HEK293 (cell line): Measurements from ENCODE around the gene NRGN.

Experiments
- CTCF ChIA-PET: fragments of 350-600 bp; formaldehyde crosslinking; extraction: SDS; loops from one replicate; lab custom pipeline; 2021; ENCODE audit warnings: antibody characterized with exemption; lab: Yijun Ruan, JAX
- POLR2A ChIA-PET: fragments of 300-600 bp; formaldehyde crosslinking; extraction: SDS; loops from one replicate; lab custom pipeline; 2020; ENCODE audit warnings: antibody characterized with exemption, inconsistent platforms; lab: Yijun Ruan, JAX
- H3K27ac ChIP-seq: fragments of 200-500 bp; sonication (Bioruptor generic); 2 replicates; pipeline ENCODE4 v1.5.1; 2014; ENCODE audit warnings: low read depth, low read length, control low read depth, inconsistent platforms; ENCODE audit errors: extremely low read depth
- H3K36me3 ChIP-seq, 2 experiments: fragments of 200-500 bp in 1 of 2; sonication (Bioruptor generic) in 1 of 2; 1 replicate in 1 of 2; 2 replicates in 1 of 2; pipeline ENCODE4 v1.5.1; 2014 to 2017; ENCODE audit warnings: inconsistent platforms in 2 of 2, low read length in 2 of 2; ENCODE audit not compliant: control insufficient read depth in 2 of 2, insufficient read depth in 1 of 2
- H3K4me1 ChIP-seq: fragments of 200-500 bp; sonication (Bioruptor generic); 2 replicates; pipeline ENCODE4 v1.5.1; 2014; ENCODE audit warnings: mild to moderate bottlenecking, low read length, inconsistent platforms; ENCODE audit not compliant: control insufficient read depth, insufficient read depth
- H3K4me3 ChIP-seq: 2 replicates; pipeline ENCODE4 v1.5.1; 2011; ENCODE audit warnings: low read depth, mild to moderate bottlenecking, control low read depth, low read length, moderate library complexity
- H3K9me3 ChIP-seq: fragments of 200-500 bp; sonication (Bioruptor generic); 2 replicates; pipeline ENCODE4 v1.5.1; 2014; ENCODE audit warnings: low read depth, low read length, inconsistent platforms; ENCODE audit not compliant: control insufficient read depth, insufficient read depth
- GLI2 ChIP-seq: fragments of 450-650 bp; formaldehyde crosslinking; IDR thresholded peaks from 2 replicates; pipeline ENCODE4; 2017; ENCODE audit warnings: missing biosample characterization, missing genetic modification characterization, low read depth, borderline replicate concordance
- HOXD13 ChIP-seq: sonication (generic); formaldehyde crosslinking; IDR thresholded peaks from 2 replicates; pipeline ENCODE4 v1.8.0; 2022; ENCODE audit warnings: missing genetic modification reagents, borderline replicate concordance
- PRDM1 ChIP-seq: fragments of 450-650 bp; formaldehyde crosslinking; IDR thresholded peaks from 2 replicates; pipeline ENCODE4; 2016; ENCODE audit warnings: missing biosample characterization, missing genetic modification characterization
- RBAK ChIP-seq: fragments of 450-650 bp; formaldehyde crosslinking; IDR thresholded peaks from 2 replicates; pipeline ENCODE4 v1.5.1; 2016; ENCODE audit warnings: missing biosample characterization, missing genetic modification characterization
- SP2 ChIP-seq: fragments of 450-650 bp; formaldehyde crosslinking; IDR thresholded peaks from 2 replicates; pipeline ENCODE4 v1.5.1; 2016; ENCODE audit warnings: missing biosample characterization, missing genetic modification characterization
- WT1 ChIP-seq: fragments of 450-650 bp; formaldehyde crosslinking; IDR thresholded peaks from 2 replicates; pipeline ENCODE4 v1.5.1; 2016; ENCODE audit warnings: missing biosample characterization, missing genetic modification characterization
- ZBTB17 ChIP-seq: fragments of 450-650 bp; formaldehyde crosslinking; IDR thresholded peaks from 2 replicates; pipeline ENCODE4 v1.5.1; 2016; ENCODE audit warnings: missing biosample characterization, missing genetic modification characterization
- ZFP41 ChIP-seq: fragments of 450-650 bp; formaldehyde crosslinking; IDR thresholded peaks from 2 replicates; pipeline ENCODE4 v1.5.1; 2016; ENCODE audit warnings: missing biosample characterization, missing genetic modification characterization, borderline replicate concordance
- ZNF10 ChIP-seq: fragments of 450-650 bp; formaldehyde crosslinking; IDR thresholded peaks from 2 replicates; pipeline ENCODE4 v1.5.1; 2017; ENCODE audit warnings: missing biosample characterization, missing genetic modification characterization
- ZNF121 ChIP-seq: fragments of 450-650 bp; formaldehyde crosslinking; IDR thresholded peaks from 2 replicates; pipeline ENCODE4 v1.5.1; 2016; ENCODE audit warnings: missing biosample characterization, missing genetic modification characterization
- ZNF16 ChIP-seq: fragments of 450-650 bp; formaldehyde crosslinking; IDR thresholded peaks from 2 replicates; pipeline ENCODE4 v1.5.1; 2016; ENCODE audit warnings: low read depth, missing biosample characterization, missing genetic modification characterization
- ZNF292 ChIP-seq: fragments of 450-650 bp; formaldehyde crosslinking; IDR thresholded peaks from 2 replicates; pipeline ENCODE4 v1.5.1; 2016; ENCODE audit warnings: low read depth, missing biosample characterization, missing genetic modification characterization, borderline replicate concordance
- ZNF354C ChIP-seq: fragments of 450-650 bp; formaldehyde crosslinking; IDR thresholded peaks from 2 replicates; pipeline ENCODE4 v1.5.1; 2016; ENCODE audit warnings: missing biosample characterization, missing genetic modification characterization, low read depth, borderline replicate concordance
- ZNF394 ChIP-seq: fragments of 450-650 bp; formaldehyde crosslinking; IDR thresholded peaks from 2 replicates; pipeline ENCODE4 v1.5.1; 2016; ENCODE audit warnings: missing biosample characterization, missing genetic modification characterization, mild to moderate bottlenecking, moderate library complexity, borderline replicate concordance
- ZNF48 ChIP-seq: fragments of 450-650 bp; formaldehyde crosslinking; IDR thresholded peaks from 2 replicates; pipeline ENCODE4 v1.5.1; 2016; ENCODE audit warnings: missing biosample characterization, missing genetic modification characterization
- ZNF514 ChIP-seq: fragments of 450-650 bp; formaldehyde crosslinking; IDR thresholded peaks from 2 replicates; pipeline ENCODE4 v1.5.1; 2016; ENCODE audit warnings: missing biosample characterization, missing genetic modification characterization
- ZNF544 ChIP-seq: fragments of 450-650 bp; formaldehyde crosslinking; IDR thresholded peaks from 2 replicates; pipeline ENCODE4 v1.5.0; 2017; ENCODE audit warnings: missing biosample characterization, missing genetic modification characterization
- ZNF548 ChIP-seq: fragments of 450-650 bp; formaldehyde crosslinking; IDR thresholded peaks from 2 replicates; pipeline ENCODE4 v1.5.1; 2016; ENCODE audit warnings: missing biosample characterization, missing genetic modification characterization
- ZNF571 ChIP-seq: fragments of 450-650 bp; formaldehyde crosslinking; IDR thresholded peaks from 2 replicates; pipeline ENCODE4 v1.5.0; 2017; ENCODE audit warnings: missing biosample characterization, missing genetic modification characterization
- ZNF629 ChIP-seq: fragments of 450-650 bp; formaldehyde crosslinking; IDR thresholded peaks from 2 replicates; pipeline ENCODE4 v1.5.1; 2017; ENCODE audit warnings: missing biosample characterization, missing genetic modification characterization
- ZNF791 ChIP-seq: fragments of 450-650 bp; formaldehyde crosslinking; IDR thresholded peaks from 2 replicates; pipeline ENCODE4 v1.5.1; 2016; ENCODE audit warnings: missing biosample characterization, missing genetic modification characterization
- ZNF792 ChIP-seq: fragments of 450-650 bp; formaldehyde crosslinking; IDR thresholded peaks from 2 replicates; pipeline ENCODE4 v1.5.1; 2016; ENCODE audit warnings: missing biosample characterization, missing genetic modification characterization
- TF ChIP-seq, protein P1 (sequence below): fragments of 450-650 bp; formaldehyde crosslinking; conservative IDR thresholded peaks from 2 replicates; pipeline ENCODE4 v1.5.1; 2016; ENCODE audit warnings: low read depth, missing biosample characterization, missing genetic modification characterization
- TF ChIP-seq, protein P2 (sequence below): fragments of 450-650 bp; formaldehyde crosslinking; IDR thresholded peaks from 2 replicates; pipeline ENCODE4 v1.5.1; 2016; ENCODE audit warnings: missing biosample characterization, missing genetic modification characterization
- TF ChIP-seq, protein P3 (sequence below): fragments of 450-650 bp; formaldehyde crosslinking; IDR thresholded peaks from 2 replicates; pipeline ENCODE4 v1.5.1; 2016; ENCODE audit warnings: missing biosample characterization, missing genetic modification characterization
- TF ChIP-seq, protein P4 (sequence below): fragments of 450-650 bp; formaldehyde crosslinking; IDR thresholded peaks from 2 replicates; pipeline ENCODE4 v1.5.1; 2016; ENCODE audit warnings: missing biosample characterization, missing genetic modification characterization
- TF ChIP-seq, protein P5 (sequence below): fragments of 450-650 bp; formaldehyde crosslinking; IDR thresholded peaks from 2 replicates; pipeline ENCODE4 v1.5.1; 2017; ENCODE audit warnings: missing biosample characterization, missing genetic modification characterization

Gene NRGN

DNA sequence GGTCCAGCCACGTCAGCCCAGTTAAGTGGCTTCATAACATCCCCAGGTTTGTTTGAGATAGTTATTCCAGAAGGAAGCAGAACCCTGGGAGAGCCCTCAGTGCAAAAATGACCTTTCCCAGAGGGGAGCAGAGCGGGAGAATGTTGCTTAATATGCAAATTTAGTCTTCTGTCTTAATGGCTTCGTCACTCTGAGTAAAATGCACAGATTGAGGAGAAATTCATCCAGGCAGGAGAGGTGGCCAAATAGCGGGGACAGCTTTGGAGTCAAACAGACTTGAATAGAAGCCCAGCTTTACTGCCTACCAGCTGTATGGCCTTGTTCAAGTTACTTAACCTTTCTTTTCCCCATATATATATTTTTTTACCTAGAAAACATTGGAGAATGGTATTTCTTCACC is 12.3 kb upstream of the NRGN start:
- H3K27ac ChIP-seq = no peak overlapping the region
- no peaks in the 10 kb centered on the region for H3K9me3 ChIP-seq
- TF ChIP-seq ZNF548 (tag by site-specific recombination) (no peak), ZNF544 (tag by site-specific recombination) (no peak), ZNF394 (tag by site-specific recombination) (no peak), WT1 (tag by site-specific recombination) (no peak), ZFP41 (tag by site-specific recombination) (no peak), ZNF791 (tag by site-specific recombination) (no peak), ZNF792 (tag by site-specific recombination) (no peak), PRDM1 (tag by site-specific recombination) (no peak), ZNF629 (tag by site-specific recombination) (no peak), ZNF10 (tag by site-specific recombination) (no peak), ZNF514 (tag by site-specific recombination) (no peak), ZNF48 (tag by site-specific recombination) (no peak), ZNF121 (no peak), HOXD13 (no peak), ZNF571 (tag by site-specific recombination) (no peak), ZNF292 (tag by site-specific recombination) (no peak), GLI2 (tag by site-specific recombination) (no peak), ZNF16 (tag by site-specific recombination) (no peak)
- TF ChIP-seq, protein P1, sequence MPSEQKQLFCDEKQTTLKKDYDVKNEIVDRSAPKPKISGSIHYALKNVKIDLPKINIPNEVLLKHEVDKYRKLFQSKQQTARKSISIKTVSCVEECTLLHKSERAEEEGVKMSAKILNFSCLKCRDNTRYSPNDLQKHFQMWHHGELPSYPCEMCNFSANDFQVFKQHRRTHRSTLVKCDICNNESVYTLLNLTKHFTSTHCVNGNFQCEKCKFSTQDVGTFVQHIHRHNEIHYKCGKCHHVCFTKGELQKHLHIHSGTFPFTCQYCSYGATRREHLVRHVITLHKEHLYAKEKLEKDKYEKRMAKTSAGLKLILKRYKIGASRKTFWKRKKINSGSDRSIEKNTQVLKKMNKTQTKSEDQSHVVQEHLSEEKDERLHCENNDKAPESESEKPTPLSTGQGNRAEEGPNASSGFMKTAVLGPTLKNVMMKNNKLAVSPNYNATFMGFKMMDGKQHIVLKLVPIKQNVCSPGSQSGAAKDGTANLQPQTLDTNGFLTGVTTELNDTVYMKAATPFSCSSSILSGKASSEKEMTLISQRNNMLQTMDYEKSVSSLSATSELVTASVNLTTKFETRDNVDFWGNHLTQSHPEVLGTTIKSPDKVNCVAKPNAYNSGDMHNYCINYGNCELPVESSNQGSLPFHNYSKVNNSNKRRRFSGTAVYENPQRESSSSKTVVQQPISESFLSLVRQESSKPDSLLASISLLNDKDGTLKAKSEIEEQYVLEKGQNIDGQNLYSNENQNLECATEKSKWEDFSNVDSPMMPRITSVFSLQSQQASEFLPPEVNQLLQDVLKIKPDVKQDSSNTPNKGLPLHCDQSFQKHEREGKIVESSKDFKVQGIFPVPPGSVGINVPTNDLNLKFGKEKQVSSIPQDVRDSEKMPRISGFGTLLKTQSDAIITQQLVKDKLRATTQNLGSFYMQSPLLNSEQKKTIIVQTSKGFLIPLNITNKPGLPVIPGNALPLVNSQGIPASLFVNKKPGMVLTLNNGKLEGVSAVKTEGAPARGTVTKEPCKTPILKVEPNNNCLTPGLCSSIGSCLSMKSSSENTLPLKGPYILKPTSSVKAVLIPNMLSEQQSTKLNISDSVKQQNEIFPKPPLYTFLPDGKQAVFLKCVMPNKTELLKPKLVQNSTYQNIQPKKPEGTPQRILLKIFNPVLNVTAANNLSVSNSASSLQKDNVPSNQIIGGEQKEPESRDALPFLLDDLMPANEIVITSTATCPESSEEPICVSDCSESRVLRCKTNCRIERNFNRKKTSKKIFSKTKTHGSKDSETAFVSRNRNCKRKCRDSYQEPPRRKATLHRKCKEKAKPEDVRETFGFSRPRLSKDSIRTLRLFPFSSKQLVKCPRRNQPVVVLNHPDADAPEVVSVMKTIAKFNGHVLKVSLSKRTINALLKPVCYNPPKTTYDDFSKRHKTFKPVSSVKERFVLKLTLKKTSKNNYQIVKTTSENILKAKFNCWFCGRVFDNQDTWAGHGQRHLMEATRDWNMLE (tag by site-specific recombination) = no peak
- TF ChIP-seq, protein P2, sequence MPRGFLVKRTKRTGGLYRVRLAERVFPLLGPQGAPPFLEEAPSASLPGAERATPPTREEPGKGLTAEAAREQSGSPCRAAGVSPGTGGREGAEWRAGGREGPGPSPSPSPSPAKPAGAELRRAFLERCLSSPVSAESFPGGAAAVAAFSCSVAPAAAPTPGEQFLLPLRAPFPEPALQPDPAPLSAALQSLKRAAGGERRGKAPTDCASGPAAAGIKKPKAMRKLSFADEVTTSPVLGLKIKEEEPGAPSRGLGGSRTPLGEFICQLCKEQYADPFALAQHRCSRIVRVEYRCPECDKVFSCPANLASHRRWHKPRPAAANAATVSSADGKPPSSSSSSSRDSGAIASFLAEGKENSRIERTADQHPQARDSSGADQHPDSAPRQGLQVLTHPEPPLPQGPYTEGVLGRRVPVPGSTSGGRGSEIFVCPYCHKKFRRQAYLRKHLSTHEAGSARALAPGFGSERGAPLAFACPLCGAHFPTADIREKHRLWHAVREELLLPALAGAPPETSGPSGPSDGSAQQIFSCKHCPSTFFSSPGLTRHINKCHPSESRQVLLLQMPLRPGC = no peak
- no peak overlapping the region for H3K4me3 ChIP-seq
- no peaks in the 10 kb centered on the region for H3K36me3 ChIP-seq
- peaks cover 3% of the 10 kb centered on the region; the same call in 1 of the 2 replicates for H3K4me1 ChIP-seq
- POLR2A ChIA-PET = no interaction called here
- CTCF ChIA-PET = no interaction called here

DNA sequence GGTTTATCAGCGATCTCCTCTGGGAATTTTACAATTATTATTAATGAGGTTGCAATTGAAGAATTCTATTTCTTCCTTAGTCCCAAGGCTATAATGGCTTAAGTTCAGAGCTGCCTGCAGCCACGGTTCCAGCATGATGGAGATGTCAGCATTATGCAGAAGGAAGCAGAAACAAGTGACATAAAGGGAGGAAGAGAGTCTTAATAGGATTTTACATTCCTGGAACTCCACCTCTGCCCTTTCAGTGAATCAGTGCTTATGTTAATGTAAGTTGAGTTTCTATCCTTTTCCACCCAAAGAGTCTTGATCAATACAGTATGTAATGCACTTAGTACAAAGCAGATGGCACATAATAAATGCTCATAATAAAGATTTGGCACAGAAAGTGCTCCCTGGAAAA is 11.6 kb upstream of the NRGN start:
- H3K4me1 ChIP-seq = peaks cover 3% of the 10 kb centered on the region; the same call in 1 of the 2 replicates
- H3K4me3 ChIP-seq = no peak overlapping the region
- H3K9me3 ChIP-seq = no peaks in the 10 kb centered on the region
- POLR2A ChIA-PET = no interaction called here
- H3K36me3 ChIP-seq = no peaks in the 10 kb centered on the region
- H3K27ac ChIP-seq = no peak overlapping the region
- TF ChIP-seq ZNF354C (tag by site-specific recombination) (no peak), ZNF121 (no peak), ZBTB17 (tag by site-specific recombination) (no peak), SP2 (tag by site-specific recombination) (no peak), RBAK (no peak)
- TF ChIP-seq, protein P3, sequence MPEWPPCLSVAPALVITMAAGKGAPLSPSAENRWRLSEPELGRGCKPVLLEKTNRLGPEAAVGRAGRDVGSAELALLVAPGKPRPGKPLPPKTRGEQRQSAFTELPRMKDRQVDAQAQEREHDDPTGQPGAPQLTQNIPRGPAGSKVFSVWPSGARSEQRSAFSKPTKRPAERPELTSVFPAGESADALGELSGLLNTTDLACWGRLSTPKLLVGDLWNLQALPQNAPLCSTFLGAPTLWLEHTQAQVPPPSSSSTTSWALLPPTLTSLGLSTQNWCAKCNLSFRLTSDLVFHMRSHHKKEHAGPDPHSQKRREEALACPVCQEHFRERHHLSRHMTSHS (tag by site-specific recombination) = no peak
- TF ChIP-seq, protein P4, sequence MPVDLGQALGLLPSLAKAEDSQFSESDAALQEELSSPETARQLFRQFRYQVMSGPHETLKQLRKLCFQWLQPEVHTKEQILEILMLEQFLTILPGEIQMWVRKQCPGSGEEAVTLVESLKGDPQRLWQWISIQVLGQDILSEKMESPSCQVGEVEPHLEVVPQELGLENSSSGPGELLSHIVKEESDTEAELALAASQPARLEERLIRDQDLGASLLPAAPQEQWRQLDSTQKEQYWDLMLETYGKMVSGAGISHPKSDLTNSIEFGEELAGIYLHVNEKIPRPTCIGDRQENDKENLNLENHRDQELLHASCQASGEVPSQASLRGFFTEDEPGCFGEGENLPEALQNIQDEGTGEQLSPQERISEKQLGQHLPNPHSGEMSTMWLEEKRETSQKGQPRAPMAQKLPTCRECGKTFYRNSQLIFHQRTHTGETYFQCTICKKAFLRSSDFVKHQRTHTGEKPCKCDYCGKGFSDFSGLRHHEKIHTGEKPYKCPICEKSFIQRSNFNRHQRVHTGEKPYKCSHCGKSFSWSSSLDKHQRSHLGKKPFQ (tag by site-specific recombination) = no peak
- TF ChIP-seq, protein P5, sequence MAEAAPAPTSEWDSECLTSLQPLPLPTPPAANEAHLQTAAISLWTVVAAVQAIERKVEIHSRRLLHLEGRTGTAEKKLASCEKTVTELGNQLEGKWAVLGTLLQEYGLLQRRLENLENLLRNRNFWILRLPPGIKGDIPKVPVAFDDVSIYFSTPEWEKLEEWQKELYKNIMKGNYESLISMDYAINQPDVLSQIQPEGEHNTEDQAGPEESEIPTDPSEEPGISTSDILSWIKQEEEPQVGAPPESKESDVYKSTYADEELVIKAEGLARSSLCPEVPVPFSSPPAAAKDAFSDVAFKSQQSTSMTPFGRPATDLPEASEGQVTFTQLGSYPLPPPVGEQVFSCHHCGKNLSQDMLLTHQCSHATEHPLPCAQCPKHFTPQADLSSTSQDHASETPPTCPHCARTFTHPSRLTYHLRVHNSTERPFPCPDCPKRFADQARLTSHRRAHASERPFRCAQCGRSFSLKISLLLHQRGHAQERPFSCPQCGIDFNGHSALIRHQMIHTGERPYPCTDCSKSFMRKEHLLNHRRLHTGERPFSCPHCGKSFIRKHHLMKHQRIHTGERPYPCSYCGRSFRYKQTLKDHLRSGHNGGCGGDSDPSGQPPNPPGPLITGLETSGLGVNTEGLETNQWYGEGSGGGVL (tag by site-specific recombination) = no peak
- CTCF ChIA-PET = no interaction called here
